Measurements from ENCODE around the gene ZNF2.

Gene ZNF2

DNA sequence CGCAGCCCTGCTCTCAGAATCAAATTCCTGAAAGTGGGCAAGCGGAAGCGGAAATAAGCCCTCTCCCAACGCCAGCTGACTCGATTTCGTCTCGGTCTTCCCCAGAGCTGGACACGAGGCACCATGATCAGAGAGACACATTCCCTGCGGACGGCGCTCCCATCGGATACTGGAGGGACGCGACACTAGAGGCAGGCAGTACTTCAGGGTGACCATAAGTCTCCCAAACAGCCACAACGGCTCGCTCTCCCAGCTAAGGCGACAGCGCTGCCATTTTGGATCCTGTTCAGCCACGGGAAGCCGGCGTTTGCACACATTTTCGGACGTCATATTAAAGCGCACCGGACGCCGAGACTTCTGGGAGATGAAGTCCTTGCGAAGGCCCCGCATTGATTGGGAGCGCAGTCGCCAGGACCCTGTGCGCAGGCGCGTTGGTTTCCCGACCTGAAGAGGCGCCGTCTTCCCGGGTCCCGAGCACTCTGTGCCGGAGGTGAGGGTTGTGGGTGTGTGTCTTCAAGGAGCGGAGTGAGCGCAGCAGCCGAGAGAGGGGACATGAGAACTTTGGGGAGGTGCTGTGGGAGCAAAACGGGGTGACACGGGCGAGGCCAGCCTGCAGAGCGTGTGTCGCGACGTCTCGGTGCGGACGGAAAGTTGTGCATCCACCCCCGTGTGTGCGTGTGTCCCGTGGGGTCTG, at the start of gene ZNF2:
Gene ZNF2, plus strand, starts transcription at position 439 of the 694 bp plus-strand sequence. CDS start 10,418 bp downstream, outside the sequence.
- Histone ChIP-seq H3K27me3 (ENCODE audit: low read depth, low read length) (no peaks in the 10 kb centered on the region), H3K4me1 (ENCODE audit: low read length) (peaks cover 11% of the 10 kb centered on the region), H3K4me3 (ENCODE audit: low read length) (peak within 1 kb of the TSS; percentile 88), H3K9me3 (ENCODE audit: insufficient read depth, low read length) (no peaks in the 10 kb centered on the region), H4K20me1 (ENCODE audit: insufficient read depth, low read length) (no peaks in the 10 kb centered on the region), H3K79me2 (ENCODE audit: low read length) (peaks cover 12% of the 10 kb centered on the region), H3K36me3 (replicated peaks; ENCODE audit: low read depth, low read length) (peaks cover 8% of the 10 kb centered on the region), H3K27ac (ENCODE audit: low read length) (peak within 1 kb of the TSS; percentile 49), H3K9ac (ENCODE audit: low read length) (peak within 1 kb of the TSS; percentile 87), H3K4me2 (ENCODE audit: low read length) (peak within 1 kb of the TSS; percentile 86), H2AFZ (ENCODE audit: low read depth, low read length) (peak within 1 kb of the TSS; percentile 90)
- TF ChIP-seq, protein P1, sequence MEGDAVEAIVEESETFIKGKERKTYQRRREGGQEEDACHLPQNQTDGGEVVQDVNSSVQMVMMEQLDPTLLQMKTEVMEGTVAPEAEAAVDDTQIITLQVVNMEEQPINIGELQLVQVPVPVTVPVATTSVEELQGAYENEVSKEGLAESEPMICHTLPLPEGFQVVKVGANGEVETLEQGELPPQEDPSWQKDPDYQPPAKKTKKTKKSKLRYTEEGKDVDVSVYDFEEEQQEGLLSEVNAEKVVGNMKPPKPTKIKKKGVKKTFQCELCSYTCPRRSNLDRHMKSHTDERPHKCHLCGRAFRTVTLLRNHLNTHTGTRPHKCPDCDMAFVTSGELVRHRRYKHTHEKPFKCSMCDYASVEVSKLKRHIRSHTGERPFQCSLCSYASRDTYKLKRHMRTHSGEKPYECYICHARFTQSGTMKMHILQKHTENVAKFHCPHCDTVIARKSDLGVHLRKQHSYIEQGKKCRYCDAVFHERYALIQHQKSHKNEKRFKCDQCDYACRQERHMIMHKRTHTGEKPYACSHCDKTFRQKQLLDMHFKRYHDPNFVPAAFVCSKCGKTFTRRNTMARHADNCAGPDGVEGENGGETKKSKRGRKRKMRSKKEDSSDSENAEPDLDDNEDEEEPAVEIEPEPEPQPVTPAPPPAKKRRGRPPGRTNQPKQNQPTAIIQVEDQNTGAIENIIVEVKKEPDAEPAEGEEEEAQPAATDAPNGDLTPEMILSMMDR (IDR thresholded peaks at IDR 0.05; ENCODE audit: low read depth, low read length) = no peak
- no peak for TF ChIP-seq EZH2phosphoT487 (IDR thresholded peaks at IDR 0.05; ENCODE audit: low read depth)

DNA sequence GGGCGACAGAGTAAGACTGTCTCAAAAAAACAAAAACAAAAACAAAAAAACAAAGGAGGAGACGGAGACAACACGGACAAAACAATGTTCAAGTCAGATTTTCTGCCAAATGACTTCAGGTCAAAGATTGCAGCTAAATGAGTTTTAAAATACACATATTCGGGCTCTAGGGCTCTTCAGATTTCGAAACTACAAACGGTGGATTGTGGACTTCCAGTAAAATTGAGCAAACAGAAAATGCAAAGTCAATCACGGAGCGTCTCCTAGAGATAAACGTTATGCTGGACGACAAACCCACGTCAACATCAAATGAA, 44.6 kb upstream of the ZNF2 start:
- Histone ChIP-seq H2AFZ (ENCODE audit: low read depth, low read length) (peak overlapping the region; percentile 94), H4K20me1 (ENCODE audit: insufficient read depth, low read length) (peaks cover 8% of the 10 kb centered on the region), H3K9ac (ENCODE audit: low read length) (peak overlapping the region; percentile 93), H3K4me2 (ENCODE audit: low read length) (peak overlapping the region; percentile 90), H3K27ac (ENCODE audit: low read length) (peak overlapping the region; percentile 68), H3K36me3 (replicated peaks; ENCODE audit: low read depth, low read length) (peaks cover 13% of the 10 kb centered on the region), H3K27me3 (ENCODE audit: low read depth, low read length) (no peaks in the 10 kb centered on the region), H3K79me2 (ENCODE audit: low read length) (peaks cover 44% of the 10 kb centered on the region), H3K4me1 (ENCODE audit: low read length) (peaks cover 17% of the 10 kb centered on the region), H3K4me3 (ENCODE audit: low read length) (peak overlapping the region; percentile 99), H3K9me3 (ENCODE audit: insufficient read depth, low read length) (no peaks in the 10 kb centered on the region)
- TF ChIP-seq, protein P1 (IDR thresholded peaks at IDR 0.05; ENCODE audit: low read depth, low read length) = no peak
- TF ChIP-seq EZH2phosphoT487 (IDR thresholded peaks at IDR 0.05; ENCODE audit: low read depth) = no peak

DNA sequence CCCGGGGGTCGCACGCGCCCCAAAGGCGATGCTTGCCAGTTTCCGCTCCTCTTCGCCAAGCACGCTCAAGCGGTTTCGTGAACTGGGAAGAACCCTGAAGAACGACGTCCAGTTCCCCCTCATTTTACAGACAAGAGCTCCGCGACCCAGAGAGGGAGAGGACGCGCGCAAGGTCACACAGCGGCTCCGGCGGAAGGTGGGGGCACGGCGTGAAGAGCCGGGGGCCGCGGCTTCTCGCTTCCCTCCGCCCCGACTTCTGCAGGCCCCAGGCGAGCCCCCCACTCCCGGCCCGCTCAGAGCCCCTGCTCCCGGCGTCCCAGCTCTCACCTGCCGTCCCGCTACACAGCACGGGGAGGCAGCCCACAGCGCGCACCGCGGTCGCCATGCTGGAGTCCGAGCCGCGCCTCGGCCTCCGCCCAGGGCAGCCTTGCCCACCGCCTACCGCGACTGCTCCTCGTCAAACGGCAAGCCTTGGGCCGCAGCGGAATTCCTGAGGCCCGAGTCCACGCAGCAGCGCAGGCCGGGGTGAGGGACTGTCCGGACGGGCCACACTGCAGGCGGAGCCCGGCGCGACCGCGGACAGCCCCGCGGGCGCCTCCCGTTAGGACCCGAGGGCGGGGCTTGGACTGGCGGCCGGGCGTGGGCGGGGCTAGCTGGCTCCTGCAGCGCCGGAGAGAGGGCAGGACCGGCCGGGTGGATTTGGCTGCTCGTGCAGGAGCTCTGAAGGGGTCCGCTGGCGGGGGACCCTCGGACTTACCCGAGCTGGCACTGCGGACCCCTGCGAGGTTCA, 44.0 kb upstream of the ZNF2 start, which contains the start of gene MRPS5:
Gene MRPS5, minus strand, starts transcription at position 402 of the 790 bp plus-strand sequence. Its CDS starts 17 bp downstream, at position 385.
- TF ChIP-seq, protein P1 (IDR thresholded peaks at IDR 0.05; ENCODE audit: low read depth, low read length) = no peak
- no peak for TF ChIP-seq EZH2phosphoT487 (IDR thresholded peaks at IDR 0.05; ENCODE audit: low read depth)
- Histone ChIP-seq H3K9me3 (ENCODE audit: insufficient read depth, low read length) (no peaks in the 10 kb centered on the region), H2AFZ (ENCODE audit: low read depth, low read length) (peak within 1 kb of the TSS; percentile 94), H3K9ac (ENCODE audit: low read length) (peak within 1 kb of the TSS; percentile 93), H3K4me2 (ENCODE audit: low read length) (peak within 1 kb of the TSS; percentile 90), H3K4me1 (ENCODE audit: low read length) (peaks cover 17% of the 10 kb centered on the region), H3K79me2 (ENCODE audit: low read length) (peaks cover 44% of the 10 kb centered on the region), H3K36me3 (replicated peaks; ENCODE audit: low read depth, low read length) (peaks cover 9% of the 10 kb centered on the region), H3K4me3 (ENCODE audit: low read length) (peak within 1 kb of the TSS; percentile 99), H3K27me3 (ENCODE audit: low read depth, low read length) (no peaks in the 10 kb centered on the region), H4K20me1 (ENCODE audit: insufficient read depth, low read length) (peaks cover 8% of the 10 kb centered on the region), H3K27ac (ENCODE audit: low read length) (peak within 1 kb of the TSS; percentile 68)

DNA sequence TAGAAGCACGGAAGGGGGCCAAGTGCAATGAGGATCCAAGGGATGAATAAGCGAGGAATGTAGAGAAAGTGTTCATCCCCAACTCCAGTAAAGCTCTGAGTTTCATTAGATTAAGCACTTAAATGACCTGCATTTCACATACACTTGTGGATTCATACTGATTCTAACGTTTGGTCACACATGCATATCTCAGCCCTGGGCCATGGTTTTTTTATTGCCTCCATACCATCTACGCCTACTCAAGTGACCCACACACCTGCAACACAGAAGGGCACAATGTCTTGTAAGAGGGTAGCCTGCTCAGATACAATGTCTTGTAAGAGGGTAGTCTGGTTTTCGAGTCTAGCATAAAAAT, 43.4 kb upstream of the ZNF2 start:
- TF ChIP-seq, protein P1 (IDR thresholded peaks at IDR 0.05; ENCODE audit: low read depth, low read length) = no peak
- no peak for TF ChIP-seq EZH2phosphoT487 (IDR thresholded peaks at IDR 0.05; ENCODE audit: low read depth)
- Histone ChIP-seq H3K9ac (ENCODE audit: low read length) (peak overlapping the region; percentile 93), H3K9me3 (ENCODE audit: insufficient read depth, low read length) (no peaks in the 10 kb centered on the region), H3K27me3 (ENCODE audit: low read depth, low read length) (no peaks in the 10 kb centered on the region), H3K27ac (ENCODE audit: low read length) (no peak overlapping the region), H3K79me2 (ENCODE audit: low read length) (peaks cover 44% of the 10 kb centered on the region), H3K36me3 (replicated peaks; ENCODE audit: low read depth, low read length) (peaks cover 7% of the 10 kb centered on the region), H3K4me2 (ENCODE audit: low read length) (peak overlapping the region; percentile 90), H3K4me1 (ENCODE audit: low read length) (peaks cover 17% of the 10 kb centered on the region), H4K20me1 (ENCODE audit: insufficient read depth, low read length) (peaks cover 8% of the 10 kb centered on the region), H2AFZ (ENCODE audit: low read depth, low read length) (peak overlapping the region; percentile 94), H3K4me3 (ENCODE audit: low read length) (peak overlapping the region; percentile 99)

Measured in OCI-LY3 (cell line).